Activated CD8-positive, alpha-beta memory T cell treated with anti-CD3 and anti-CD28 coated beads, Interleukin-2, amount 10 ng/mL, durations not matched to agents 7 days and 5 days (primary cell): ENCODE data around the gene HOXA10. TPM values are rescaled to one million over a fixed set of nuclear protein-coding genes. Genes with fewer than 3 reads are reported as not detected.

Source experiments
- ATAC-seq: fragments of 150-1000 bp; cut with Tn5 transposase; one replicate; pipeline ENCODE4 v1.10.0; 2021; ENCODE audit warnings: moderate library complexity
- CTCF ChIA-PET: fragments of 350-600 bp; sonication (Branson Sonifier 250); formaldehyde crosslinking; loops from one replicate; lab custom pipeline; 2021; ENCODE audit warnings: antibody characterized with exemption; lab: Charles Lee
- DNase-seq: peaks from one replicate; pipeline ENCODE4 v3.0.0-alpha.2; 2020
- H3K27ac Mint-ChIP-seq: one replicate; pipeline ENCODE4 v1.8.0; 2021; ENCODE audit warnings: mild to moderate bottlenecking, mixed read lengths
- H3K27me3 Mint-ChIP-seq: one replicate; pipeline ENCODE4 v1.8.0; 2021; ENCODE audit warnings: mixed read lengths
- H3K36me3 Mint-ChIP-seq: one replicate; pipeline ENCODE4 v1.8.0; 2021; ENCODE audit warnings: mild to moderate bottlenecking, mixed read lengths
- H3K4me1 Mint-ChIP-seq: one replicate; pipeline ENCODE4 v1.8.0; 2021; ENCODE audit warnings: mixed read lengths
- H3K4me3 Mint-ChIP-seq: one replicate; pipeline ENCODE4 v1.8.0; 2021; ENCODE audit warnings: mild to moderate bottlenecking, moderate library complexity, mixed read lengths
- H3K9me3 Mint-ChIP-seq: one replicate; pipeline ENCODE4 v1.8.0; 2022; ENCODE audit warnings: low read depth, mixed read lengths
- total RNA-seq, 2 experiments: library from RNA; stranded (reverse); gene quantifications; one replicate each; pipeline ENCODE4 v1.2.3, GENCODE V29; 2021

HOXA10 gene
- total RNA-seq, 2 experiments from 2014 or later, result not detected

- Mint-ChIP-seq H3K27me3 (peaks cover 94% of the 10 kb centered on the region), H3K27ac (no peak overlapping the region), H3K4me1 (peaks cover 15% of the 10 kb centered on the region), H3K36me3 (no peaks in the 10 kb centered on the region), H3K9me3 (no peaks in the 10 kb centered on the region), H3K4me3 (no peak overlapping the region)
- ATAC-seq, result no peak
- no peak for DNase-seq
- CTCF ChIA-PET, result interaction anchor here (0.5 to 3.2 kb wide), 4 partner anchors 13 to 1333 kb away, joined by 3 to 12 read pairs (median 4); no protein-coding TSS in a partner anchor
Measured at GRCh38 chr7:27192546-27193334, 18.6 kb upstream of the HOXA10 start.

GRCh38 chr7:27191833-27192545 lies 17.9 kb upstream of the HOXA10 start:
- ATAC-seq, result no peak
- Mint-ChIP-seq H3K4me1 (peaks cover 16% of the 10 kb centered on the region), H3K4me3 (no peak overlapping the region), H3K27ac (no peak overlapping the region), H3K36me3 (no peaks in the 10 kb centered on the region), H3K9me3 (no peaks in the 10 kb centered on the region), H3K27me3 (peaks cover 94% of the 10 kb centered on the region)
- CTCF ChIA-PET, result interaction anchor here (0.5 to 3.2 kb wide), 3 partner anchors 13 to 1332 kb away, joined by 3 to 12 read pairs (median 5); no protein-coding TSS in a partner anchor
- DNase-seq, result no peak

GRCh38 chr7:27191161-27191731 lies 17.1 kb upstream of the HOXA10 start:
- no peaks in the 10 kb centered on the region for H3K9me3 Mint-ChIP-seq
- H3K4me1 Mint-ChIP-seq, result peaks cover 16% of the 10 kb centered on the region
- H3K4me3 Mint-ChIP-seq, result no peak overlapping the region
- H3K27me3 Mint-ChIP-seq, result peaks cover 94% of the 10 kb centered on the region
- DNase-seq (no peak), ATAC-seq (no peak)
- no peaks in the 10 kb centered on the region for H3K36me3 Mint-ChIP-seq
- CTCF ChIA-PET, result interaction anchor here (2.4 to 3.2 kb wide), 3 partner anchors 12 to 41 kb away, joined by 7 to 12 read pairs (median 8); no protein-coding TSS in a partner anchor
- H3K27ac Mint-ChIP-seq, result no peak overlapping the region

GRCh38 chr7:27189997-27190748 lies 16.1 kb upstream of the HOXA10 start:
- Mint-ChIP-seq H3K9me3 (no peaks in the 10 kb centered on the region), H3K4me1 (peaks cover 24% of the 10 kb centered on the region), H3K27me3 (peaks cover 97% of the 10 kb centered on the region), H3K36me3 (no peaks in the 10 kb centered on the region), H3K4me3 (no peak overlapping the region), H3K27ac (no peak overlapping the region)
- CTCF ChIA-PET, result interaction anchor here (0.6 to 3.2 kb wide), 4 partner anchors 11 to 67 kb away, joined by 3 to 12 read pairs (median 8); no protein-coding TSS in a partner anchor
- ATAC-seq (no peak), DNase-seq (no peak)

GRCh38 chr7:27189295-27189996 lies 15.3 kb upstream of the HOXA10 start:
- H3K27me3 Mint-ChIP-seq, result peaks cover 97% of the 10 kb centered on the region
- ATAC-seq, result no peak
- no peak for DNase-seq
- CTCF ChIA-PET, result interaction anchor here (2.4 to 3.2 kb wide), 3 partner anchors 10 to 39 kb away, joined by 7 to 12 read pairs (median 8); no protein-coding TSS in a partner anchor
- H3K27ac Mint-ChIP-seq, result no peak overlapping the region
- no peaks in the 10 kb centered on the region for H3K36me3 Mint-ChIP-seq
- H3K9me3 Mint-ChIP-seq, result no peaks in the 10 kb centered on the region
- no peak overlapping the region for H3K4me3 Mint-ChIP-seq
- peaks cover 30% of the 10 kb centered on the region for H3K4me1 Mint-ChIP-seq

GRCh38 chr7:27188386-27189294 lies 14.5 kb upstream of the HOXA10 start:
- H3K4me3 Mint-ChIP-seq, result peak overlapping the region; percentile 53
- peaks cover 30% of the 10 kb centered on the region for H3K4me1 Mint-ChIP-seq
- H3K36me3 Mint-ChIP-seq, result no peaks in the 10 kb centered on the region
- no peaks in the 10 kb centered on the region for H3K9me3 Mint-ChIP-seq
- DNase-seq (peak; percentile 61), ATAC-seq (no peak)
- CTCF ChIA-PET, result interaction anchor here (1.2 to 2.6 kb wide), 2 partner anchors 12 to 38 kb away, joined by 3 to 7 read pairs; no protein-coding TSS in a partner anchor
- peaks cover 95% of the 10 kb centered on the region for H3K27me3 Mint-ChIP-seq
- H3K27ac Mint-ChIP-seq, result no peak overlapping the region

GRCh38 chr7:27187475-27188385 lies 13.6 kb upstream of the HOXA10 start:
- DNase-seq, result no peak
- Mint-ChIP-seq H3K4me1 (peaks cover 29% of the 10 kb centered on the region), H3K27me3 (peaks cover 95% of the 10 kb centered on the region), H3K4me3 (peak overlapping the region; percentile 53), H3K36me3 (no peaks in the 10 kb centered on the region), H3K27ac (no peak overlapping the region), H3K9me3 (no peaks in the 10 kb centered on the region)
- ATAC-seq, result no peak
- CTCF ChIA-PET, result interaction anchor here (0.9 to 2.1 kb wide), 9 partner anchors 8 to 91 kb away, joined by 3 to 12 read pairs (median 4); no protein-coding TSS in a partner anchor

GRCh38 chr7:27186668-27187474 lies 12.8 kb upstream of the HOXA10 start:
- H3K4me1 Mint-ChIP-seq, result peaks cover 28% of the 10 kb centered on the region
- no peak overlapping the region for H3K4me3 Mint-ChIP-seq
- peaks cover 96% of the 10 kb centered on the region for H3K27me3 Mint-ChIP-seq
- H3K36me3 Mint-ChIP-seq, result no peaks in the 10 kb centered on the region
- no peak for ATAC-seq
- no peak overlapping the region for H3K27ac Mint-ChIP-seq
- CTCF ChIA-PET, result interaction anchor here (0.9 to 2.1 kb wide), 8 partner anchors 8 to 90 kb away, joined by 3 to 12 read pairs (median 4); no protein-coding TSS in a partner anchor
- H3K9me3 Mint-ChIP-seq, result no peaks in the 10 kb centered on the region
- DNase-seq, result no peak

GRCh38 chr7:27185854-27186667 lies 11.9 kb upstream of the HOXA10 start:
- Mint-ChIP-seq H3K27me3 (peaks cover 95% of the 10 kb centered on the region), H3K27ac (peak overlapping the region; percentile 68), H3K4me3 (peak overlapping the region; percentile 29), H3K4me1 (peaks cover 28% of the 10 kb centered on the region), H3K9me3 (no peaks in the 10 kb centered on the region), H3K36me3 (no peaks in the 10 kb centered on the region)
- CTCF ChIA-PET, result interaction anchor here (1.2 to 2.1 kb wide), 5 partner anchors 7 to 27 kb away, joined by 3 to 12 read pairs (median 4); no protein-coding TSS in a partner anchor
- ATAC-seq (no peak), DNase-seq (no peak)
